Liver (tissue), 9 donors: ENCODE measurements around the gene CFAP54. TPM values are rescaled to one million over a fixed set of nuclear protein-coding genes. Genes with fewer than 3 reads are reported as not detected.

Experiments
- DNase-seq: peaks from one replicate; pipeline ENCODE4 v3.0.0-alpha.2; 2017; ENCODE audit warnings: low spot score
- H3K27ac ChIP-seq, 2 donors: one replicate each; pipeline ENCODE4 v1.7.0; 2013; ENCODE audit warnings: inconsistent platforms in 2 of 2, low read length in 2 of 2, control low read depth in 1 of 2, low read depth in 1 of 2, mild to moderate bottlenecking in 1 of 2
- H3K27me3 ChIP-seq, 4 donors: one replicate each; pipeline versions ENCODE4 v1.6.1 to v1.7.0; 2013; ENCODE audit warnings: low read length in 3 of 4, inconsistent platforms in 1 of 4, mild to moderate bottlenecking in 1 of 4, moderate library complexity in 1 of 4; ENCODE audit not compliant: control insufficient read depth in 4 of 4, insufficient read depth in 4 of 4
- H3K36me3 ChIP-seq, 4 donors: one replicate each; pipeline versions ENCODE4 v1.6.1 to v1.7.0; 2013; ENCODE audit warnings: low read length in 3 of 4, mild to moderate bottlenecking in 3 of 4, low read depth in 1 of 4, moderate library complexity in 1 of 4; ENCODE audit not compliant: control insufficient read depth in 4 of 4, insufficient read depth in 3 of 4
- H3K4me1 ChIP-seq, 4 donors: one replicate each; pipeline versions ENCODE4 v1.6.1 to v1.7.0; 2013; ENCODE audit warnings: low read length in 3 of 4, mild to moderate bottlenecking in 3 of 4, moderate library complexity in 1 of 4; ENCODE audit not compliant: control insufficient read depth in 4 of 4, insufficient read depth in 4 of 4
- H3K4me3 ChIP-seq, 3 donors: one replicate each; pipeline versions ENCODE4 v1.6.1 to v1.7.0; 2013; ENCODE audit warnings: low read length in 3 of 3, control low read depth in 1 of 3, low read depth in 1 of 3, mild to moderate bottlenecking in 1 of 3
- H3K9ac ChIP-seq, 2 donors: one replicate each; pipeline ENCODE4 v1.7.0; 2013; ENCODE audit warnings: low read length in 2 of 2, mild to moderate bottlenecking in 2 of 2, moderate library complexity in 2 of 2, control low read depth in 1 of 2, low read depth in 1 of 2
- H3K9me3 ChIP-seq, 4 donors: one replicate each; pipeline versions ENCODE4 v1.6.1 to v1.7.0; 2013; ENCODE audit warnings: low read length in 3 of 4; ENCODE audit not compliant: control insufficient read depth in 4 of 4
- ATF3 ChIP-seq: IDR thresholded peaks from 2 replicates; pipeline ENCODE4 v1.6.1; 2016; ENCODE audit warnings: antibody characterized with exemption
- CTCF ChIP-seq: fragments of 150-350 bp; IDR thresholded peaks from 2 replicates; pipeline ENCODE4 v1.5.1; 2017; ENCODE audit warnings: improper control_type of control experiment, low read depth, low read length; ENCODE audit not compliant: missing input control
- EGR1 ChIP-seq, 2 donors: IDR thresholded peaks; 2 replicates each; pipeline ENCODE4 v1.6.1; 2016 to 2018; ENCODE audit warnings: antibody characterized with exemption in 2 of 2, low read depth in 2 of 2
- FOXA1 ChIP-seq: IDR thresholded peaks from 2 replicates; pipeline ENCODE4 v1.6.1; 2016; ENCODE audit warnings: antibody characterized with exemption
- FOXA2 ChIP-seq: IDR thresholded peaks from 2 replicates; pipeline ENCODE4 v1.6.1; 2016; ENCODE audit warnings: antibody characterized with exemption
- GABPA ChIP-seq, 2 donors: IDR thresholded peaks in 1 of 2; conservative IDR thresholded peaks in 1 of 2; 2 replicates each; pipeline ENCODE4 v1.6.1; 2016; ENCODE audit warnings: antibody characterized with exemption in 2 of 2, mild to moderate bottlenecking in 1 of 2, moderate library complexity in 1 of 2
- HNF4A ChIP-seq, 2 donors: conservative IDR thresholded peaks; 2 replicates each; pipeline ENCODE4 v1.6.1; 2016; ENCODE audit warnings: antibody characterized with exemption in 2 of 2, mild to moderate bottlenecking in 2 of 2
- HNF4G ChIP-seq: IDR thresholded peaks from 2 replicates; pipeline ENCODE4 v1.6.1; 2016; ENCODE audit warnings: antibody characterized with exemption
- JUND ChIP-seq, 2 donors: IDR thresholded peaks; 2 replicates each; pipeline ENCODE4 v1.6.1; 2016; ENCODE audit warnings: antibody characterized with exemption in 2 of 2
- MAX ChIP-seq: IDR thresholded peaks from 2 replicates; pipeline ENCODE4 v1.6.1; 2016; ENCODE audit warnings: antibody characterized with exemption
- NR2F2 ChIP-seq: IDR thresholded peaks from 2 replicates; pipeline ENCODE4 v1.6.1; 2016; ENCODE audit warnings: antibody characterized with exemption
- RAD21 ChIP-seq, 2 donors: IDR thresholded peaks; 2 replicates each; pipeline ENCODE4 v1.6.1; 2016; ENCODE audit warnings: antibody characterized with exemption in 2 of 2, mild to moderate bottlenecking in 2 of 2
- REST ChIP-seq: IDR thresholded peaks from 2 replicates; pipeline ENCODE4 v1.6.1; 2016; ENCODE audit warnings: antibody characterized with exemption, mild to moderate bottlenecking
- RXRA ChIP-seq, 2 donors: IDR thresholded peaks; 2 replicates each; pipeline ENCODE4 v1.6.1; 2017 to 2018; ENCODE audit warnings: antibody characterized with exemption in 2 of 2, mild to moderate bottlenecking in 1 of 2
- SP1 ChIP-seq: IDR thresholded peaks from 2 replicates; pipeline ENCODE4 v1.6.1; 2018; ENCODE audit warnings: antibody characterized with exemption, mild to moderate bottlenecking
- TAF1 ChIP-seq: conservative IDR thresholded peaks from 2 replicates; pipeline ENCODE4 v1.6.1; 2016; ENCODE audit warnings: antibody characterized with exemption, mild to moderate bottlenecking
- YY1 ChIP-seq: IDR thresholded peaks from 2 replicates; pipeline ENCODE4 v1.6.1; 2016; ENCODE audit warnings: antibody characterized with exemption, mild to moderate bottlenecking
- ZBTB33 ChIP-seq: IDR thresholded peaks from 2 replicates; pipeline ENCODE4 v1.6.1; 2016; ENCODE audit warnings: antibody characterized with exemption
- WGBS: extraction: QIAGEN DNeasy Blood & Tissue Kit; methylation state at CpG from one replicate; pipeline ENCODE4 v1.1.7; 2013; 5-methylcytosine and 5-hydroxymethylcytosine counted together
- polyA plus RNA-seq, 2 donors: library from polyadenylated mRNA; stranded (reverse) in 1 of 2; unstranded in 1 of 2; fragments of 200-250 nt in 1 of 2; fragments of >200 nt in 1 of 2; fragmentation: Nextera tagmentation in 1 of 2; extraction: Ambion mirVana in 1 of 2; gene quantifications; one replicate each; pipeline versions ENCODE4 v1.2.1 to v1.2.3, GENCODE V29; 2013 to 2015
- total RNA-seq, 2 donors: library from RNA; depleted of rRNA; stranded (reverse); fragments of >200 nt; gene quantifications; one replicate each; pipeline ENCODE4 v1.2.3, GENCODE V29; 2014
- donor health status: healthy.
- donor health status: healthy.
- donor health status: healthy.
- donor health status: healthy.
- donor health status: healthy.

Gene CFAP54
- total and polyA plus RNA-seq, 4 donors = 0.01 to 0.19 (median 0.15) TPM

GRCh38 chr12:96534339-96534738 lies 45.0 kb downstream of the CFAP54 start:
- H3K36me3 ChIP-seq = no peaks in the 10 kb centered on the region
- peaks cover 0 to 4% (median 0%) of the 10 kb centered on the region in 4 donors for H3K27me3 ChIP-seq
- no peak for TF ChIP-seq ZBTB33
- no peak for TF ChIP-seq SP1
- no peak for TF ChIP-seq JUND (IDR thresholded peaks at IDR 0.05)
- TF ChIP-seq CTCF = no peak
- TF ChIP-seq REST = no peak
- no peak for TF ChIP-seq RXRA (IDR thresholded peaks at IDR 0.05)
- TF ChIP-seq GABPA (IDR thresholded peaks at IDR 0.05 in 1 of 2, conservative IDR thresholded peaks at IDR 0.05 in 1 of 2) = no peak
- no peak for TF ChIP-seq EGR1 (IDR thresholded peaks at IDR 0.05; ENCODE audit: low read depth in 2 of 2)
- TF ChIP-seq HNF4G = no peak
- TF ChIP-seq MAX = no peak
- no peak for TF ChIP-seq FOXA1
- no peak for TF ChIP-seq TAF1
- TF ChIP-seq HNF4A (conservative IDR thresholded peaks at IDR 0.05) = no peak
- no peak for TF ChIP-seq NR2F2
- TF ChIP-seq YY1 = no peak
- TF ChIP-seq FOXA2 = no peak
- no peak for TF ChIP-seq RAD21 (IDR thresholded peaks at IDR 0.05)
- TF ChIP-seq ATF3 = no peak
- H3K27ac ChIP-seq = no peak overlapping the region
- H3K4me3 ChIP-seq = no peak overlapping the region
- 72% methylated on average over 4 of the region's 4 CpGs for WGBS
- no peaks in the 10 kb centered on the region for H3K4me1 ChIP-seq
- H3K9me3 ChIP-seq = no peaks in the 10 kb centered on the region
- H3K9ac ChIP-seq = no peak overlapping the region
- DNase-seq = no peak
